Activated CD4-positive, alpha-beta T cell treated with anti-CD3 and anti-CD28 coated beads, Interleukin-2, Interleukin-4, amounts not matched to agents 100 ng/mL and 50 ng/mL, durations not matched to agents 16 hours and 8 hours (primary cell): ENCODE results near the gene RAD51B.

ENCODE experiments used
- DNase-seq: peaks from one replicate; pipeline ENCODE4 v3.0.0-alpha.2; 2020; ENCODE audit warnings: low spot score

Gene RAD51B

GRCh38 chr14:68594737-68595380, 775.3 kb downstream of the RAD51B start:
- DNase-seq = no peak

GRCh38 chr14:68596211-68596610, 776.6 kb downstream of the RAD51B start:
- DNase-seq = no peak

- no peak for DNase-seq
These were observed 777.1 kb downstream of the RAD51B start for GRCh38 chr14:68596701-68597100.

GRCh38 chr14:68598089-68598488, 778.5 kb downstream of the RAD51B start:
- DNase-seq = no peak

GRCh38 chr14:68598621-68599447, 779.3 kb downstream of the RAD51B start:
- DNase-seq = no peak

- DNase-seq = no peak
These were observed 780.5 kb downstream of the RAD51B start for GRCh38 chr14:68599896-68600610.

GRCh38 chr14:68602507-68602906, 782.9 kb downstream of the RAD51B start:
- DNase-seq = no peak

- DNase-seq = no peak
These were observed 784.2 kb downstream of the RAD51B start for GRCh38 chr14:68603533-68604360.

- DNase-seq = no peak
These were observed 784.8 kb downstream of the RAD51B start for GRCh38 chr14:68604361-68604730.

GRCh38 chr14:68604822-68605221, 785.2 kb downstream of the RAD51B start:
- DNase-seq = no peak

- DNase-seq = no peak
These were observed 786.6 kb downstream of the RAD51B start for GRCh38 chr14:68606176-68606575.

GRCh38 chr14:68606644-68607043, 787.1 kb downstream of the RAD51B start:
- no peak for DNase-seq

GRCh38 chr14:68607081-68607866, 787.7 kb downstream of the RAD51B start:
- no peak for DNase-seq

GRCh38 chr14:68607867-68608573, 788.4 kb downstream of the RAD51B start:
- DNase-seq = no peak

- DNase-seq = no peak
These were observed 789.0 kb downstream of the RAD51B start for GRCh38 chr14:68608574-68608962.

GRCh38 chr14:68609012-68609411, 789.4 kb downstream of the RAD51B start:
- no peak for DNase-seq

- DNase-seq = no peak
These were observed 790.7 kb downstream of the RAD51B start for GRCh38 chr14:68610251-68610793.

- DNase-seq = no peak
These were observed 792.0 kb downstream of the RAD51B start for GRCh38 chr14:68611599-68611998.

GRCh38 chr14:68612049-68612448, 792.5 kb downstream of the RAD51B start:
- DNase-seq = no peak

GRCh38 chr14:68616221-68616902, 796.8 kb downstream of the RAD51B start:
- no peak for DNase-seq
